Kidney (tissue), 14 donors: ENCODE results near the gene PA2G4. TPM values are rescaled to one million over a fixed set of nuclear protein-coding genes. Genes with fewer than 3 reads are reported as not detected.
A peak's percentile ranks its signal among the peaks of the same experiment; 100 is the strongest.

ENCODE experiments used
- DNase-seq, 5 donors: peaks; one replicate each; pipeline ENCODE4 v3.0.0-alpha.2; 2013 to 2020
- FAIRE-seq: peaks from 2 replicates; lab custom pipeline; 2012; peaks lifted over from hg19 to GRCh38; lab: Jason Lieb, UNC
- H3K27ac ChIP-seq, 2 donors: one replicate each; pipeline ENCODE4 v1.7.0; 2013; ENCODE audit warnings: low read depth in 2 of 2, low read length in 2 of 2, inconsistent platforms in 1 of 2
- H3K27me3 ChIP-seq: one replicate; pipeline ENCODE4 v1.7.1; 2013; ENCODE audit warnings: low read length, inconsistent platforms; ENCODE audit not compliant: control insufficient read depth, insufficient read depth
- H3K36me3 ChIP-seq, 3 donors: one replicate each; pipeline versions ENCODE4 v1.7.0 to v1.7.1; 2013; ENCODE audit warnings: low read length in 3 of 3, control low read depth in 1 of 3, inconsistent platforms in 1 of 3; ENCODE audit not compliant: insufficient read depth in 3 of 3, control insufficient read depth in 2 of 3
- H3K4me1 ChIP-seq, 3 donors: one replicate each; pipeline versions ENCODE4 v1.7.0 to v1.7.1; 2013; ENCODE audit warnings: low read length in 3 of 3, inconsistent platforms in 1 of 3, low read depth in 1 of 3; ENCODE audit not compliant: control insufficient read depth in 2 of 3, insufficient read depth in 2 of 3
- H3K4me3 ChIP-seq, 3 donors: one replicate each; pipeline versions ENCODE4 v1.7.0 to v1.8.1; 2013; ENCODE audit warnings: low read length in 3 of 3, control low read depth in 1 of 3, inconsistent platforms in 1 of 3
- H3K9ac ChIP-seq, 3 donors: one replicate each; pipeline versions ENCODE4 v1.7.0 to v1.7.1; 2013; ENCODE audit warnings: low read length in 3 of 3, control low read depth in 1 of 3, inconsistent platforms in 1 of 3
- H3K9me3 ChIP-seq, 3 donors: one replicate each; pipeline versions ENCODE4 v1.7.0 to v1.7.1; 2013; ENCODE audit warnings: low read length in 3 of 3, control low read depth in 1 of 3, inconsistent platforms in 1 of 3; ENCODE audit not compliant: control insufficient read depth in 2 of 3, insufficient read depth in 1 of 3
- CTCF ChIP-seq: IDR thresholded peaks from 3 replicates; pipeline ENCODE4 v1.5.1; 2012; ENCODE audit warnings: mild to moderate bottlenecking, moderate library complexity, borderline replicate concordance; ENCODE audit not compliant: insufficient read depth; ENCODE audit errors: extremely low read depth
- intact Hi-C: fragments of 100-400 bp; cut with DNase I; formaldehyde crosslinking; loops from one replicate; pipeline ENCODE4 v1.11.1; 2022
- polyA plus RNA-seq: library from polyadenylated mRNA; stranded (reverse); fragments of 350-450 nt; fragmentation: Illumina TruSeq; extraction: RNeasy Lipid Tissue Mini Kit (QIAGEN cat#74804); gene quantifications from one replicate; pipeline ENCODE4 v1.2.3, GENCODE V29; 2014; ENCODE audit warnings: low read depth, low replicate concordance; ENCODE audit not compliant: insufficient read depth
- total RNA-seq: library from RNA; stranded (reverse); fragmentation: NEBNext Ultra II Directional; extraction: Animal tissue kit (Norgen Biotek cat#: 25700); gene quantifications from one replicate; pipeline ENCODE4 v1.2.1, GENCODE V29; 2021
- donor health status: control.
- donor health status: control.
- donor health status: control.
- donor health status: control.
- donor health status: control.
- donor health status: DM: yes; HTN: yes; CAD: no.
- donor health status: Normal renal cell carcinoma (clear cell type).

PA2G4 gene
- total and polyA plus RNA-seq, 2 donors from 2014 or later = 72.4 to 76.8 TPM

GRCh38 chr12:56120158-56120846 lies 15.9 kb downstream of the PA2G4 start:
- no peak for FAIRE-seq
- peaks cover 0 to 19% (median 15%) of the 10 kb centered on the region in 3 donors for H3K4me1 ChIP-seq
- DNase-seq = peak in 1 of 5 donors; percentile 72

GRCh38 chr12:56121204-56121870 lies 17.0 kb downstream of the PA2G4 start:
- intact Hi-C loops = loop anchor here (10.0 kb wide), 1 partner anchor 63 kb away; the partner anchor contains the start of gene SMARCC2
- Histone ChIP-seq H3K27me3 (no peaks in the 10 kb centered on the region), H3K9me3 (no peaks in the 10 kb centered on the region), H3K27ac (no peak overlapping the region), H3K9ac (no peak overlapping the region), H3K36me3 (peaks cover 0 to 3% (median 0%) of the 10 kb centered on the region in 3 donors), H3K4me1 (peaks cover 3 to 24% (median 16%) of the 10 kb centered on the region in 3 donors), H3K4me3 (no peak overlapping the region)
- FAIRE-seq (no peak), DNase-seq (peak in 1 of 5 donors; percentile 57)
- TF ChIP-seq CTCF = no peak

More at GRCh38 chr12:56120158-56120846, 15.9 kb downstream of the PA2G4 start:
- H3K9ac ChIP-seq = peak overlapping the region in 2 of 3 donors; percentile 25 to 98
- intact Hi-C loops = loop anchor here (10.0 kb wide), 1 partner anchor 64 kb away; the partner anchor contains the start of gene SMARCC2
- H3K4me3 ChIP-seq = no peak overlapping the region
- peaks cover 0 to 3% (median 0%) of the 10 kb centered on the region in 3 donors for H3K36me3 ChIP-seq
- no peaks in the 10 kb centered on the region for H3K9me3 ChIP-seq
- peak overlapping the region in 1 of 2 donors; percentile 87 for H3K27ac ChIP-seq
- no peak for TF ChIP-seq CTCF
- no peaks in the 10 kb centered on the region for H3K27me3 ChIP-seq

GRCh38 chr12:56122637-56123036 lies 18.3 kb downstream of the PA2G4 start:
- no peak for DNase-seq
- Histone ChIP-seq H3K36me3 (peaks cover 0 to 3% (median 0%) of the 10 kb centered on the region in 3 donors), H3K9ac (peak overlapping the region in 1 of 3 donors; percentile 14), H3K27ac (no peak overlapping the region), H3K9me3 (no peaks in the 10 kb centered on the region), H3K27me3 (no peaks in the 10 kb centered on the region), H3K4me1 (peaks cover 11 to 33% (median 26%) of the 10 kb centered on the region in 3 donors), H3K4me3 (no peak overlapping the region)
- no peak for FAIRE-seq
- no peak for TF ChIP-seq CTCF
- intact Hi-C loops = loop anchor here (10.0 kb wide), 1 partner anchor 62 kb away; the partner anchor contains the start of gene SMARCC2
